ENCODE results near the gene SLC24A1. TPM values are rescaled to one million over a fixed set of nuclear protein-coding genes. Genes with fewer than 3 reads are reported as not detected.

Gene SLC24A1
- total RNA-seq, 1 donor from 2014 or later, result 24.3 TPM

GRCh38 chr15:65651831-65652749 lies 30.4 kb downstream of the SLC24A1 start:
- DNase-seq (ENCODE audit: low read depth in 2 of 2), result no peak

- DNase-seq (ENCODE audit: low read depth in 2 of 2), result peak in 1 of 2 donors; percentile 32
These were observed 31.6 kb downstream of the SLC24A1 start for GRCh38 chr15:65653341-65653740.

GRCh38 chr15:65653801-65654521 lies 32.2 kb downstream of the SLC24A1 start:
- DNase-seq (ENCODE audit: low read depth in 2 of 2), result peak in 1 of 2 donors; percentile 59

GRCh38 chr15:65655026-65655425 lies 33.3 kb downstream of the SLC24A1 start:
- DNase-seq (ENCODE audit: low read depth in 2 of 2), result peak in 1 of 2 donors; percentile 35

DNA sequence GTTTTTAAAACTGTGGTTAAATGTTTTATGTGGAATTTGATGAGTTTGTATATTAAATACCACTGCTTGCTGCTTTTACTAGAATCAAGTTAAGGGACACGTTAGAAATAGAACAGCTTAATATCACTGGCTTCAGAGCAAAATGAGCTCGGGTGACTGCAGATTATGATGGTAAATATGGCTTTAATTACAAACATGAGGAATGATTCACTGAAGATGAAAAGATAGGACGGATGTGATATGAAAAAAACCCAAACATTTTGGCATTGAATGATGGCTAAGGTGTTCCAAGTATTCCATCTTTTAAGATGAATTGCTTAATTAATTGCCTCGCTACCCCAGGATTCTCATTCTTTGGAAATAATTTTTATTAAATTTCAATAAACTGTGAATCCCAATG lies 33.7 kb downstream of the SLC24A1 start:
- no peak for DNase-seq (ENCODE audit: low read depth in 2 of 2)

DNA sequence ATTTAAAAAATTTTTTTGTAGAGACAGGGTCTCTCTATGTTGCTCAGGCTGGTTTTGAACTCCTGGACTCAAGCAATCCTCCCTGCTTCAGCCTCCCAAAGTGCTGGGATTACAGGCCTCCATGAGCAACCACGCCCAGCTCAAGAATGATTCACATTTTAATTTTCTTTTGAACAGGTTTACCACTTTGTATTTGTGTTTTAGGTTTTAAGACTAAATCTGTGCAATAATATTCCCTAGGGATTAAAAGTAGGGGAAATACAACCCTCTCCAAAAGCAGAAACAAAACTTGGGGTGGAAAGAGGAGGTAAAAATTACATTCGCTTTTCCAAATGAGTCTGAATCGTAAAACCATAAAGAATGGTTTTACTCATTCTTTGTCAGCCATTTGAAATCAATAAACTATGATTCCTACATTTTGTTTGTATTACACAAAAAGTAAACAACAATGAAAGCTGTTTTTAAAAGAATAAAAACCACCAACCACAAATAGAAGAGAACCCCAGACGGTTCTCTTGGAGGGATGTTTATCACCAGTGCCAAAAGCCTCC lies 37.8 kb downstream of the SLC24A1 start:
- DNase-seq (ENCODE audit: low read depth in 2 of 2), result no peak

GRCh38 chr15:65660927-65661326 lies 39.2 kb downstream of the SLC24A1 start:
- DNase-seq (ENCODE audit: low read depth in 2 of 2), result no peak

GRCh38 chr15:65663521-65663920 lies 41.8 kb downstream of the SLC24A1 start:
- no peak for DNase-seq (ENCODE audit: low read depth in 2 of 2)

DNA sequence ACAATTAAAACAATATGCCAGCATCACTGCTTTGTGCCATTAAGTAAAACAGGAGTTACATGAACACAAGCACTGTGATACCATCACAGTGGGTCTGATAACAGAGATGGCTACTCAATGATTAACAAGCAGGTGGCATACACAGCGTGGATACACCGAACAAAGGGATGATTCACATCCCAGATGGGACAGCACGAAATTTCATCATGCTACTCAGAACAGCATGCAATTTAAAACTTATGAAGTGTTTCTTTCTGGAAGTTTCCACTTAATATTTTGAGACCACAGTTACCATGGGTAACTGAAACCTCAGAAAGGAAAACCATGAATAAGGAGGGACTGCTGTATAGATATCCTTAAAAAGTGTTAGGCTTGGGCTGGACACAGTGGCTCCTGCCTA lies 44.5 kb downstream of the SLC24A1 start:
- peak; percentile 39 to 76 for DNase-seq (ENCODE audit: low read depth in 2 of 2)

- no peak for DNase-seq (ENCODE audit: low read depth in 2 of 2)
These were observed 53.8 kb downstream of the SLC24A1 start for GRCh38 chr15:65675551-65675950.

DNA sequence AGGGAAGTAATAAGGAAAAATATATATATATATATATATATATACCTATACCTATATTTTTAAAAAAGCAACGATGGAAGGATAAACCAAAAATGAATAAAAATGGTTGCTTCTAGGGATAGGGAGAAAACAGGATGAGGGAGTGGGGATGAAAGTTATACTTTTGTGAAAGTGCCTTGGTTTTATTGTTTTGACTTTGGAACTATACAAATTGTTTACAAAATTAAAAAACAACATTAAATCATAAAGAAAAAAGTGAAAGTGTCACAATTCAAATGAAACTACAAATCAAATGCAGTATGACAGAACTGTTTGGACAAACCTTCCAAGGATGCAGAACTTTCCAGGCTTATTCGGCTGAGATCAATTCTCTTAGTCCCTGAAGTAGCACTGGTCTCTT lies 54.4 kb downstream of the SLC24A1 start:
- DNase-seq (ENCODE audit: low read depth in 2 of 2), result no peak

GRCh38 chr15:65680544-65680943 lies 58.8 kb downstream of the SLC24A1 start:
- no peak for DNase-seq (ENCODE audit: low read depth in 2 of 2)

DNA sequence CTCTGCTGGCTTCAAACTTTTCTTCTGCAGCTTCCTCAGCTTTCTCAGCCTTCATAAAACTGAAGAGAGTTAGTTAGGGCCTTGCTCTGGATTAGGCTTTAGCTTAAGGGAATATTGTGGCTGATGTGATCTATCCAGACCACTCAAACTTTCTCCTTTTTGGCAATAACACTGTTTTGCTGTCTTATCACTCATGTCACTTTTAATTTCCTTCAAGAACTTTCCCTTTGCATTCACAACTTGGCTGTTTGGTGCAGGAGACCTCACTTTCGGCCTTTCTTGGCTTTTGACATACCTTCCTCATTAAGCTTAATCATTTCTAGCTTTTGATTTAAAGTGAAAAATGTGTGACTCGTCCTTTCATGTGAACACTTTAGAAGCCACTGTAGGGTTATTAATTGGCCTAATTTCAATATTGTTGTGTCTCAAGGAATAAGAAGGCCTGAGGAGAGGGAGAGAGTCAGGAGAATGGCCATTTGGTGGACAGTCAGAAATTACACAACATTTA lies 60.7 kb downstream of the SLC24A1 start:
- DNase-seq (ENCODE audit: low read depth in 2 of 2), result no peak

- DNase-seq (ENCODE audit: low read depth in 2 of 2), result no peak
These were observed 66.7 kb downstream of the SLC24A1 start for GRCh38 chr15:65688462-65688861.

GRCh38 chr15:65690173-65690572 lies 68.4 kb downstream of the SLC24A1 start:
- no peak for DNase-seq (ENCODE audit: low read depth in 2 of 2)

DNA sequence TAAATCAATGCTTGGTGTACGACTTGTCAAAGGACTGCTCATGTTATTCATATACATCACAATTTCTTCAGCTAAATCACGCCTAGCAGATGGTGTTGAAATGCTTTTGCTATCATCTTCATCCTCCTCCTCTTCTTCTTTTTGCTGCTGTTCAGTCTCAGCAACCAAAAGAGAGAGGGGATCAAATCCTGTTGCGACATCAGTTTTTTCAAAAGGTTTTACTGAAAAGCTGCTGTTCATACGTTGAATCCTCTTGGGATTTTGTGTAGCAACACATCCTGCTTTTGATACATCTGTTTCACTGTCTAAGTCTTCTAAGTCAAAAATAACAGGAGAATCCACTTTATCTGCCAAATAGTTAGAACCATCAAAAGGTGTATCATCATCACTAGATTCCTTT lies 69.0 kb downstream of the SLC24A1 start:
- no peak for DNase-seq (ENCODE audit: low read depth in 2 of 2)

DNA sequence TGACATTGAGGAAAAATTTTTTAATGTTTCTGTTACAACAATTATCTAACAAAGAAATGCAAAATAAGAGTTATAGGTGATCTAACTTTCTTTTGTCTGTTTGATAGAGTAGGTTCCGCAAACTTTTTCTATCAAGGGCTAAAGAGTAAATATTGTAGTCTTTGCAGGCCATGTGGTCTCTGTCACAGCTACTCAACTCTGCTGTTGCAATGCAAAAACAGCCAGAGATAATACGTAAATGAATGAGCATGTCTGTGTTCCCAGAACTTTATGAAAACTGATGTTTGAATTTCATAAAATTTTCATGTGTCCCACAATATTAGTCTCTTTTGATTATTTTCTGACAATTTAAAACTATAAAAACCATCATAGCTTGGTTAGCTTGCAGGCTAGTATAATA lies 73.3 kb downstream of the SLC24A1 start:
- DNase-seq (ENCODE audit: low read depth in 2 of 2), result no peak

Other genes starting within 250 kb of the SLC24A1 start
- gene IGDCC3, start 243.9 kb upstream of the SLC24A1 start, total RNA-seq, result 0.13 TPM in 1 of 2 replicates, not detected in the other
- 0.13 TPM in 2 replicates for gene IGDCC4, start 199.0 kb upstream of the SLC24A1 start, total RNA-seq
- 47.0 and 55.3 TPM in 2 replicates for gene DPP8, start 104.2 kb upstream of the SLC24A1 start, total RNA-seq
- gene HACD3, start 91.5 kb upstream of the SLC24A1 start, total RNA-seq, result 84.3 and 108 TPM in 2 replicates
- 29.8 and 37.4 TPM in 2 replicates for gene INTS14, start 10.8 kb upstream of the SLC24A1 start, total RNA-seq
- gene DENND4A, start 170.4 kb downstream of the SLC24A1 start, total RNA-seq, result 18.6 and 24.0 TPM in 2 replicates
- 126 and 278 TPM in 2 replicates for gene RAB11A, start 247.6 kb downstream of the SLC24A1 start, total RNA-seq